Hepatocyte (in vitro differentiated cells): ENCODE results near the gene TEX10. TPM values are rescaled to one million over a fixed set of nuclear protein-coding genes. Genes with fewer than 3 reads are reported as not detected.

Experiments
- DNase-seq: peaks from one replicate; pipeline ENCODE4 v3.0.0-alpha.2; 2016; ENCODE audit warnings: low spot score
- H2AFZ ChIP-seq: fragments of 200-600 bp; sonication (generic); 2 replicates; pipeline ENCODE4 v1.6.0; 2016; ENCODE audit warnings: antibody characterized with exemption, mild to moderate bottlenecking
- H3K27ac ChIP-seq: fragments of 200-600 bp; sonication (generic); 2 replicates; pipeline ENCODE4 v1.5.1; 2016; ENCODE audit warnings: mild to moderate bottlenecking
- H3K27me3 ChIP-seq: fragments of 200-600 bp; sonication (generic); 2 replicates; pipeline ENCODE4 v1.6.1; 2016
- H3K36me3 ChIP-seq: fragments of 200-600 bp; sonication (generic); replicated peaks from 2 replicates; pipeline ENCODE4 v1.5.1; 2016; ENCODE audit warnings: low read depth; ENCODE audit not compliant: insufficient read depth
- H3K4me1 ChIP-seq: fragments of 200-600 bp; sonication (generic); 2 replicates; pipeline ENCODE4 v1.5.1; 2016; ENCODE audit warnings: mild to moderate bottlenecking, moderate library complexity; ENCODE audit not compliant: insufficient read depth
- H3K4me2 ChIP-seq: fragments of 200-600 bp; sonication (generic); 2 replicates; pipeline ENCODE4 v1.6.0; 2016
- H3K4me3 ChIP-seq: fragments of 200-600 bp; sonication (generic); 2 replicates; pipeline ENCODE4 v1.5.1; 2016; ENCODE audit warnings: mild to moderate bottlenecking
- H3K79me2 ChIP-seq: fragments of 200-600 bp; sonication (generic); 2 replicates; pipeline ENCODE4 v1.6.0; 2017; ENCODE audit warnings: mild to moderate bottlenecking
- H3K9me2 ChIP-seq: fragments of 200-600 bp; sonication (generic); replicated peaks from 2 replicates; pipeline ENCODE4 v1.6.0; 2017; ENCODE audit warnings: mild to moderate bottlenecking; ENCODE audit not compliant: insufficient read depth
- H3K9me3 ChIP-seq: fragments of 200-600 bp; sonication (generic); 2 replicates; pipeline ENCODE4 v1.5.1; 2016; ENCODE audit warnings: low read depth, mild to moderate bottlenecking
- H4K20me1 ChIP-seq: fragments of 200-600 bp; sonication (generic); 2 replicates; pipeline ENCODE4 v1.6.0; 2016; ENCODE audit warnings: mild to moderate bottlenecking; ENCODE audit not compliant: insufficient read depth, poor library complexity, severe bottlenecking
- CTCF ChIP-seq: fragments of 200-600 bp; sonication (generic); IDR thresholded peaks from 2 replicates; pipeline ENCODE4 v1.5.1; 2016; ENCODE audit warnings: antibody characterized with exemption, mild to moderate bottlenecking; ENCODE audit not compliant: poor library complexity
- EZH2 ChIP-seq: fragments of 200-600 bp; sonication (generic); IDR thresholded peaks from 2 replicates; pipeline ENCODE4 v1.6.1; 2016; ENCODE audit warnings: antibody characterized with exemption, mild to moderate bottlenecking, borderline replicate concordance
- EZH2phosphoT487 ChIP-seq: fragments of 200-600 bp; sonication (generic); IDR thresholded peaks from one replicate; pipeline ENCODE4 v1.6.1; 2018; ENCODE audit warnings: antibody characterized with exemption, mild to moderate bottlenecking, low read depth, moderate library complexity; ENCODE audit not compliant: unreplicated experiment, severe bottlenecking
- whole genome bisulfite sequencing: methylation state at CpG from one replicate; pipeline ENCODE4 v1.1.6; 2016; ENCODE audit warnings: low lambda C conversion rate; ENCODE audit errors: missing lambda C conversion rate; 5-methylcytosine and 5-hydroxymethylcytosine counted together
- polyA plus RNA-seq: library from polyadenylated mRNA; unstranded; fragments of >200 nt; fragmentation: Nextera tagmentation; extraction: Ambion mirVana; gene quantifications from 2 replicates; pipeline ENCODE4 v1.2.1, GENCODE V29; 2016
- total RNA-seq: library from RNA; depleted of rRNA; stranded (reverse); fragments of >200 nt; gene quantifications from 2 replicates; pipeline ENCODE4 v1.2.3, GENCODE V29; 2014

The TEX10 gene
- total and polyA plus RNA-seq, 2 experiments from 2014 or later, result 21.8 to 30.0 TPM

GRCh38 chr9:100281676-100282387 lies 70.9 kb downstream of the TEX10 start:
- 57% methylated on average over 7 of the region's 7 CpGs for WGBS

GRCh38 chr9:100281066-100281465 lies 71.7 kb downstream of the TEX10 start:
- H4K20me1 ChIP-seq, result no peaks in the 10 kb centered on the region
- H3K27me3 ChIP-seq, result no peaks in the 10 kb centered on the region
- no peak overlapping the region for H2AFZ ChIP-seq
- H3K79me2 ChIP-seq, result no peaks in the 10 kb centered on the region
- no peak overlapping the region for H3K27ac ChIP-seq
- no peak overlapping the region for H3K4me3 ChIP-seq
- H3K9me2 ChIP-seq, result no peaks in the 10 kb centered on the region
- 81% methylated on average over 2 of the region's 2 CpGs for WGBS
- no peaks in the 10 kb centered on the region for H3K36me3 ChIP-seq
- H3K4me1 ChIP-seq, result no peaks in the 10 kb centered on the region
- TF ChIP-seq CTCF (no peak), EZH2 (no peak), EZH2phosphoT487 (no peak)
- no peak for DNase-seq
- peaks cover 6% of the 10 kb centered on the region for H3K9me3 ChIP-seq
- H3K4me2 ChIP-seq, result no peak overlapping the region

More at GRCh38 chr9:100281676-100282387, 70.9 kb downstream of the TEX10 start:
- Histone ChIP-seq H4K20me1 (no peaks in the 10 kb centered on the region), H3K9me3 (peaks cover 6% of the 10 kb centered on the region), H3K27ac (no peak overlapping the region), H3K4me1 (no peaks in the 10 kb centered on the region), H3K4me2 (no peak overlapping the region), H3K27me3 (no peaks in the 10 kb centered on the region), H3K79me2 (no peaks in the 10 kb centered on the region), H2AFZ (no peak overlapping the region), H3K36me3 (peaks cover 3% of the 10 kb centered on the region), H3K4me3 (no peak overlapping the region), H3K9me2 (no peaks in the 10 kb centered on the region)
- no peak for DNase-seq
- TF ChIP-seq CTCF, result no peak
- TF ChIP-seq EZH2phosphoT487, result no peak
- TF ChIP-seq EZH2, result no peak

GRCh38 chr9:100277166-100277979 lies 75.4 kb downstream of the TEX10 start:
- Histone ChIP-seq H3K79me2 (no peaks in the 10 kb centered on the region), H3K9me2 (no peaks in the 10 kb centered on the region), H3K4me3 (no peak overlapping the region), H4K20me1 (no peaks in the 10 kb centered on the region), H3K27me3 (no peaks in the 10 kb centered on the region), H3K36me3 (no peaks in the 10 kb centered on the region), H3K9me3 (no peaks in the 10 kb centered on the region), H3K4me2 (no peak overlapping the region), H2AFZ (no peak overlapping the region), H3K27ac (no peak overlapping the region), H3K4me1 (no peaks in the 10 kb centered on the region)
- TF ChIP-seq EZH2phosphoT487 (no peak), CTCF (no peak), EZH2 (no peak)
- WGBS, result 69% methylated on average over 5 of the region's 5 CpGs
- DNase-seq, result no peak
